SJCRH30 (cell line): ENCODE measurements around the gene MED12. TPM values are rescaled to one million over a fixed set of nuclear protein-coding genes. Genes with fewer than 3 reads are reported as not detected.

Source experiments
- DNase-seq, 2 experiments: peaks; one replicate each; pipeline ENCODE4 v3.0.0-alpha.2; 2015 to 2020
- H3K27ac ChIP-seq: fragments of 250-450 bp; sonication (Bioruptor Pico); 2 replicates; pipeline ENCODE4 v1.5.1; 2020; ENCODE audit warnings: mild to moderate bottlenecking, moderate library complexity
- H3K27me3 ChIP-seq: fragments of 250-450 bp; sonication (Bioruptor Pico); 2 replicates; pipeline ENCODE4 v1.5.1; 2020; ENCODE audit warnings: mild to moderate bottlenecking, moderate library complexity
- H3K36me3 ChIP-seq: fragments of 250-450 bp; sonication (Bioruptor Pico); 2 replicates; pipeline ENCODE4 v1.5.1; 2020; ENCODE audit warnings: mild to moderate bottlenecking, moderate library complexity
- H3K4me1 ChIP-seq: fragments of 250-450 bp; sonication (Bioruptor Pico); 2 replicates; pipeline ENCODE4 v1.5.1; 2020; ENCODE audit warnings: mild to moderate bottlenecking, moderate library complexity
- H3K4me3 ChIP-seq: fragments of 250-450 bp; sonication (Bioruptor Pico); 2 replicates; pipeline ENCODE4 v1.5.1; 2020; ENCODE audit warnings: mild to moderate bottlenecking, moderate library complexity
- H3K9me3 ChIP-seq: fragments of 250-450 bp; sonication (Bioruptor Pico); replicated peaks from 2 replicates; pipeline ENCODE4 v1.5.1; 2020; ENCODE audit warnings: mild to moderate bottlenecking, moderate library complexity
- total RNA-seq: library from RNA; depleted of rRNA; stranded (reverse); fragments of >200 nt; shearing (Covaris generic); gene quantifications from 2 replicates; pipeline ENCODE4 v1.2.3, GENCODE V29; 2014

The MED12 gene
- total RNA-seq, 1 experiment from 2014 or later, result 39.8 TPM

- H3K4me1 ChIP-seq, result peaks cover 40% of the 10 kb centered on the region
- no peaks in the 10 kb centered on the region for H3K9me3 ChIP-seq
- no peaks in the 10 kb centered on the region for H3K27me3 ChIP-seq
- peak overlapping the region; percentile 94; the same call in 1 of the 2 replicates for H3K27ac ChIP-seq
- DNase-seq, result no peak
- no peak overlapping the region for H3K4me3 ChIP-seq
- H3K36me3 ChIP-seq, result no peaks in the 10 kb centered on the region
Measured at GRCh38 chrX:71100581-71101505, 17.6 kb upstream of the MED12 start.

- Histone ChIP-seq H3K36me3 (no peaks in the 10 kb centered on the region), H3K27ac (peak overlapping the region; percentile 94), H3K4me1 (peaks cover 51% of the 10 kb centered on the region)
Measured at GRCh38 chrX:71102292-71102691, 16.1 kb upstream of the MED12 start.

GRCh38 chrX:71103110-71103983 lies 15.0 kb upstream of the MED12 start:
- no peaks in the 10 kb centered on the region for H3K27me3 ChIP-seq
- H3K4me3 ChIP-seq, result peak overlapping the region; percentile 61
- peaks cover 55% of the 10 kb centered on the region for H3K4me1 ChIP-seq
- peak; percentile 98 for DNase-seq
- peak overlapping the region; percentile 94 for H3K27ac ChIP-seq
- H3K36me3 ChIP-seq, result no peaks in the 10 kb centered on the region
- H3K9me3 ChIP-seq, result no peaks in the 10 kb centered on the region

More at GRCh38 chrX:71102292-71102691, 16.1 kb upstream of the MED12 start:
- H3K4me3 ChIP-seq, result no peak overlapping the region
- peak; percentile 42 to 52 for DNase-seq
- no peaks in the 10 kb centered on the region for H3K9me3 ChIP-seq
- no peaks in the 10 kb centered on the region for H3K27me3 ChIP-seq

GRCh38 chrX:71105628-71106027 lies 12.8 kb upstream of the MED12 start:
- Histone ChIP-seq H3K27ac (no peak overlapping the region), H3K27me3 (no peaks in the 10 kb centered on the region), H3K36me3 (no peaks in the 10 kb centered on the region), H3K4me3 (no peak overlapping the region), H3K9me3 (no peaks in the 10 kb centered on the region), H3K4me1 (peaks cover 53% of the 10 kb centered on the region)
- no peak for DNase-seq

GRCh38 chrX:71106427-71106826 lies 12.0 kb upstream of the MED12 start, which contains the start of gene CXorf65:
Gene CXorf65, minus strand, starts transcription at chrX:71106740. Its CDS starts 184 bp downstream, at chrX:71106556.
- Histone ChIP-seq H3K27ac (no peak within 1 kb of the TSS), H3K9me3 (no peaks in the 10 kb centered on the region), H3K27me3 (no peaks in the 10 kb centered on the region), H3K36me3 (no peaks in the 10 kb centered on the region), H3K4me3 (no peak within 1 kb of the TSS), H3K4me1 (peaks cover 52% of the 10 kb centered on the region)
- peak; percentile 38 to 56 for DNase-seq

- no peak for DNase-seq
- H3K27ac ChIP-seq, result no peak overlapping the region
- no peaks in the 10 kb centered on the region for H3K9me3 ChIP-seq
- no peaks in the 10 kb centered on the region for H3K27me3 ChIP-seq
- peaks cover 43% of the 10 kb centered on the region for H3K4me1 ChIP-seq
- no peaks in the 10 kb centered on the region for H3K36me3 ChIP-seq
- H3K4me3 ChIP-seq, result no peak overlapping the region
Measured at GRCh38 chrX:71107245-71107644, 11.2 kb upstream of the MED12 start.

- Histone ChIP-seq H3K27ac (no peak overlapping the region; the same call in 1 of the 2 replicates), H3K4me1 (peaks cover 37% of the 10 kb centered on the region), H3K9me3 (no peaks in the 10 kb centered on the region), H3K4me3 (no peak overlapping the region), H3K27me3 (no peaks in the 10 kb centered on the region), H3K36me3 (no peaks in the 10 kb centered on the region)
- peak; percentile 51 to 66 for DNase-seq
Measured at GRCh38 chrX:71107762-71108360, 10.5 kb upstream of the MED12 start.

- Histone ChIP-seq H3K27me3 (no peaks in the 10 kb centered on the region), H3K27ac (no peak overlapping the region), H3K36me3 (no peaks in the 10 kb centered on the region), H3K9me3 (no peaks in the 10 kb centered on the region), H3K4me1 (peaks cover 34% of the 10 kb centered on the region), H3K4me3 (no peak overlapping the region)
- no peak for DNase-seq
Measured at GRCh38 chrX:71109051-71109450, 9.3 kb upstream of the MED12 start.

- no peak within 1 kb of the TSS for H3K27ac ChIP-seq
- peaks cover 20% of the 10 kb centered on the region for H3K4me1 ChIP-seq
- H3K9me3 ChIP-seq, result no peaks in the 10 kb centered on the region
- no peak within 1 kb of the TSS for H3K4me3 ChIP-seq
- no peaks in the 10 kb centered on the region for H3K27me3 ChIP-seq
- DNase-seq, result no peak
- H3K36me3 ChIP-seq, result no peaks in the 10 kb centered on the region
Measured at GRCh38 chrX:71111141-71111843, 7.1 kb upstream of the MED12 start, which contains the start of gene IL2RG. Gene IL2RG, minus strand, starts transcription at chrX:71111577. Its CDS starts 38 bp downstream, at chrX:71111539.

- Histone ChIP-seq H3K27me3 (no peaks in the 10 kb centered on the region), H3K4me1 (peaks cover 15% of the 10 kb centered on the region), H3K4me3 (no peak overlapping the region), H3K9me3 (no peaks in the 10 kb centered on the region), H3K36me3 (no peaks in the 10 kb centered on the region), H3K27ac (no peak overlapping the region)
- no peak for DNase-seq
Measured at GRCh38 chrX:71111921-71112431, 6.4 kb upstream of the MED12 start.

- Histone ChIP-seq H3K9me3 (no peaks in the 10 kb centered on the region), H3K27me3 (no peaks in the 10 kb centered on the region), H3K27ac (no peak overlapping the region)
Measured at GRCh38 chrX:71117358-71117757, 1.0 kb upstream of the MED12 start.

GRCh38 chrX:71118985-71119535 lies 664 bp downstream of the MED12 start:
- H3K27me3 ChIP-seq, result no peaks in the 10 kb centered on the region
- H3K36me3 ChIP-seq, result peaks cover 28% of the 10 kb centered on the region
- DNase-seq, result no peak
- H3K4me1 ChIP-seq, result no peaks in the 10 kb centered on the region
- no peaks in the 10 kb centered on the region for H3K9me3 ChIP-seq
- peak overlapping the region; percentile 76 for H3K4me3 ChIP-seq
- H3K27ac ChIP-seq, result peak overlapping the region; percentile 75

More at GRCh38 chrX:71117358-71117757, 1.0 kb upstream of the MED12 start:
- DNase-seq, result no peak
- H3K4me1 ChIP-seq, result no peaks in the 10 kb centered on the region
- peak overlapping the region; percentile 76 for H3K4me3 ChIP-seq
- H3K36me3 ChIP-seq, result peaks cover 12% of the 10 kb centered on the region

GRCh38 chrX:71128166-71128833 lies 9.9 kb downstream of the MED12 start:
- DNase-seq, result no peak
- Histone ChIP-seq H3K27ac (no peak overlapping the region), H3K36me3 (peaks cover 56% of the 10 kb centered on the region), H3K4me3 (no peak overlapping the region), H3K4me1 (no peaks in the 10 kb centered on the region), H3K9me3 (no peaks in the 10 kb centered on the region), H3K27me3 (no peaks in the 10 kb centered on the region)
